Neural crest cell (in vitro differentiated cells): ENCODE measurements around the gene RGS17. TPM values are rescaled to one million over a fixed set of nuclear protein-coding genes. Genes with fewer than 3 reads are reported as not detected.
"Not testable (repeated sequence)": the region's sequence is repeated elsewhere in the genome, so short reads cannot be mapped to it uniquely, and the experiment has no call there.

ENCODE experiments used
- DNase-seq: peaks from one replicate; pipeline ENCODE4 v3.0.0; 2021; ENCODE audit warnings: low read depth, mixed read lengths, low spot score
- H3K27ac Mint-ChIP-seq: one replicate; pipeline ENCODE4 v1.8.0; 2021; ENCODE audit warnings: mild to moderate bottlenecking, mixed read lengths; ENCODE audit not compliant: unreplicated experiment
- H3K27me3 Mint-ChIP-seq: 2 replicates; pipeline ENCODE4 v1.8.0; 2021; ENCODE audit warnings: low read depth, mild to moderate bottlenecking, mixed read lengths
- H3K36me3 Mint-ChIP-seq: 2 replicates; pipeline ENCODE4 v1.8.0; 2021; ENCODE audit warnings: low read depth, mild to moderate bottlenecking, mixed read lengths
- H3K4me1 Mint-ChIP-seq: 2 replicates; pipeline ENCODE4 v1.8.0; 2021; ENCODE audit warnings: mixed read lengths
- H3K4me3 Mint-ChIP-seq: one replicate; pipeline ENCODE4 v1.8.0; 2021; ENCODE audit warnings: mild to moderate bottlenecking, mixed read lengths
- H3K9me3 Mint-ChIP-seq: 2 replicates; pipeline ENCODE4 v1.8.0; 2021; ENCODE audit warnings: mixed read lengths
- CTCF ChIP-seq: fragments of 200-600 bp; sonication (generic); conservative IDR thresholded peaks from 2 replicates; pipeline ENCODE4 v1.5.0; 2021; ENCODE audit warnings: antibody characterized with exemption, mild to moderate bottlenecking
- total RNA-seq: library from RNA; stranded (reverse); gene quantifications from 2 replicates; pipeline ENCODE4 v1.2.1, GENCODE V29; 2021

Gene RGS17
- total RNA-seq, 1 donor from 2014 or later, result 4.7 TPM

GRCh38 chr6:153123801-153124200, 7.3 kb downstream of the RGS17 start:
- H3K4me3 Mint-ChIP-seq, result no peak overlapping the region
- no peak overlapping the region for H3K27ac Mint-ChIP-seq
- no peaks in the 10 kb centered on the region for H3K36me3 Mint-ChIP-seq
- no peak for DNase-seq
- TF ChIP-seq CTCF, result no peak
- no peaks in the 10 kb centered on the region for H3K9me3 Mint-ChIP-seq
- H3K4me1 Mint-ChIP-seq, result no peaks in the 10 kb centered on the region
- H3K27me3 Mint-ChIP-seq, result peaks cover 6% of the 10 kb centered on the region

- Mint-ChIP-seq H3K36me3 (peaks cover 2% of the 10 kb centered on the region), H3K27me3 (no peaks in the 10 kb centered on the region)
These were observed 9.8 kb downstream of the RGS17 start for GRCh38 chr6:153121311-153121710.

GRCh38 chr6:153117986-153118879, 12.8 kb downstream of the RGS17 start:
- Mint-ChIP-seq H3K4me1 (no peaks in the 10 kb centered on the region), H3K36me3 (peaks cover 28% of the 10 kb centered on the region)

More at GRCh38 chr6:153121311-153121710, 9.8 kb downstream of the RGS17 start:
- Mint-ChIP-seq H3K9me3 (peaks cover 3% of the 10 kb centered on the region), H3K4me3 (no peak overlapping the region), H3K4me1 (no peaks in the 10 kb centered on the region), H3K27ac (no peak overlapping the region)
- no peak for DNase-seq
- TF ChIP-seq CTCF, result no peak

GRCh38 chr6:153111082-153111481, 20.0 kb downstream of the RGS17 start:
- H3K27ac Mint-ChIP-seq, H3K27me3 Mint-ChIP-seq, H3K4me3 Mint-ChIP-seq: not testable (repeated sequence)
- Mint-ChIP-seq H3K36me3 (peaks cover 35% of the 10 kb centered on the region), H3K4me1 (peaks cover 12% of the 10 kb centered on the region), H3K9me3 (peaks cover 25% of the 10 kb centered on the region)
- DNase-seq, result peak; percentile 6

More at GRCh38 chr6:153117986-153118879, 12.8 kb downstream of the RGS17 start:
- H3K27ac Mint-ChIP-seq, result no peak overlapping the region
- DNase-seq, result no peak
- TF ChIP-seq CTCF, result no peak
- H3K4me3 Mint-ChIP-seq, result no peak overlapping the region
- H3K9me3 Mint-ChIP-seq, result peaks cover 19% of the 10 kb centered on the region
- H3K27me3 Mint-ChIP-seq, result no peaks in the 10 kb centered on the region

- not testable (repeated sequence) for H3K27me3 Mint-ChIP-seq, DNase-seq, H3K4me3 Mint-ChIP-seq
- peaks cover 12% of the 10 kb centered on the region for H3K4me1 Mint-ChIP-seq
- H3K9me3 Mint-ChIP-seq, result peaks cover 25% of the 10 kb centered on the region
- H3K27ac Mint-ChIP-seq, result peak overlapping the region; percentile 36
- peaks cover 32% of the 10 kb centered on the region for H3K36me3 Mint-ChIP-seq
These were observed 20.5 kb downstream of the RGS17 start for GRCh38 chr6:153110612-153111011.

GRCh38 chr6:153108315-153108714, 22.8 kb downstream of the RGS17 start:
- Mint-ChIP-seq H3K27me3 (no peaks in the 10 kb centered on the region), H3K4me1 (peaks cover 12% of the 10 kb centered on the region), H3K9me3 (peaks cover 10% of the 10 kb centered on the region), H3K4me3 (no peak overlapping the region), H3K27ac (no peak overlapping the region), H3K36me3 (peaks cover 12% of the 10 kb centered on the region)
- no peak for DNase-seq
- TF ChIP-seq CTCF, result peak; percentile 38
